ENCODE measurements around the gene L3MBTL4. TPM values are rescaled to one million over a fixed set of nuclear protein-coding genes. Genes with fewer than 3 reads are reported as not detected.

L3MBTL4 gene
- total and polyA plus RNA-seq, 10 of the 15 experiments (the other 5 are each of a cell fraction or from before 2014, with no cell fraction given) = 1.3 to 8.7 (median 3.8) TPM

DNA sequence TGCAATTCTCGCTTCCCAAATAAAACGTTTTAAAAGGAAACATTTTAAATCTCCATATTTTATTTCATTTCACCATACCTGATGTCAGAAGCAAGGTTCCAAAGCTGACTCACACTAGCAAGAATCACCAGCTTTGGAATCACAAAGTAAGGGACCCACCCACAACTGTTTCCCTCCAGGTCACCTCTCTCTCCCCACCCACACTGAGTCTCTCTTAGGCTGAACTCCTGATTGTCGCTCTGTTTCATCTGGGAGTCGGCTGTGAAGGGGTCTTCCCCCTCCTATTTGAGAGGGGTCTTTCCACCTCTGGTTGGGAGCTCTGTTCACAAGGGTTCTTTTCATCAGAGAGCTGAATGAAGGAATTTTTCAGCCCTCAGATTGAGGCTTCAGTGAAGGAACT lies 128.1 kb downstream of the L3MBTL4 start:
- CTCF ChIA-PET = no interaction called here
- no peak overlapping the region for H3K4me3 ChIP-seq
- 61% methylated on average over 4 of the region's 4 CpGs for WGBS (ENCODE audit: insufficient coverage, insufficient replicate concordance, low lambda C conversion rate, missing lambda C conversion rate)
- intact Hi-C loops (cut with micrococcal nuclease; ENCODE audit: unreplicated experiment) = no loop called here
- RAD21 ChIA-PET (ENCODE audit: unreplicated experiment) = no interaction called here
- H3K36me3 ChIP-seq (ENCODE audit: control insufficient read depth in 2 of 2, insufficient read depth in 2 of 2, low read length in 1 of 2) = no peaks in the 10 kb centered on the region
- POLR2A ChIA-PET = no interaction called here
- H2AFZ ChIP-seq (ENCODE audit: control insufficient read depth, low read depth, low read length) = no peak overlapping the region
- DNase-seq (ENCODE audit: low read depth, low spot score) (no peak), FAIRE-seq (no peak), ATAC-seq (no peak)
- no peak overlapping the region for H3K27ac ChIP-seq (ENCODE audit: control insufficient read depth, insufficient read depth)
- no peaks in the 10 kb centered on the region for H3K9me3 ChIP-seq (replicated peaks; ENCODE audit: control insufficient read depth, insufficient read depth, low read length)
- no peak overlapping the region for H3K4me2 ChIP-seq (ENCODE audit: control insufficient read depth, insufficient read depth)
- TF ChIP-seq STAT3 (IDR thresholded peaks at IDR 0.05; ENCODE audit: low read depth, low read length) (no peak), MAX (IDR thresholded peaks at IDR 0.05; ENCODE audit: low read depth, low read length) (no peak), MXI1 (IDR thresholded peaks at IDR 0.05; ENCODE audit: low read depth, low read length) (no peak), CHD1 (IDR thresholded peaks at IDR 0.05; ENCODE audit: low read depth, low read length) (no peak), NR2C1 (IDR thresholded peaks at IDR 0.05) (no peak), STAT1 (conservative IDR thresholded peaks at IDR 0.05) (no peak), YBX1 (IDR thresholded peaks at IDR 0.05) (no peak), BHLHE40 (IDR thresholded peaks at IDR 0.05; ENCODE audit: borderline replicate concordance in 1 of 2, low read depth in 2 of 2, low read length in 1 of 2) (no peak), IRF5 (IDR thresholded peaks at IDR 0.05; ENCODE audit: borderline replicate concordance) (no peak), SRF (IDR thresholded peaks at IDR 0.05; ENCODE audit: low read depth in 2 of 2, low read length in 2 of 2) (no peak), E4F1 (IDR thresholded peaks at IDR 0.05; ENCODE audit: borderline replicate concordance, partially characterized antibody) (no peak)
- TF ChIP-seq, protein P1, sequence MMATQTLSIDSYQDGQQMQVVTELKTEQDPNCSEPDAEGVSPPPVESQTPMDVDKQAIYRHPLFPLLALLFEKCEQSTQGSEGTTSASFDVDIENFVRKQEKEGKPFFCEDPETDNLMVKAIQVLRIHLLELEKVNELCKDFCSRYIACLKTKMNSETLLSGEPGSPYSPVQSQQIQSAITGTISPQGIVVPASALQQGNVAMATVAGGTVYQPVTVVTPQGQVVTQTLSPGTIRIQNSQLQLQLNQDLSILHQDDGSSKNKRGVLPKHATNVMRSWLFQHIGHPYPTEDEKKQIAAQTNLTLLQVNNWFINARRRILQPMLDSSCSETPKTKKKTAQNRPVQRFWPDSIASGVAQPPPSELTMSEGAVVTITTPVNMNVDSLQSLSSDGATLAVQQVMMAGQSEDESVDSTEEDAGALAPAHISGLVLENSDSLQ (IDR thresholded peaks at IDR 0.05) = no peak
- TF ChIP-seq, protein P2, sequence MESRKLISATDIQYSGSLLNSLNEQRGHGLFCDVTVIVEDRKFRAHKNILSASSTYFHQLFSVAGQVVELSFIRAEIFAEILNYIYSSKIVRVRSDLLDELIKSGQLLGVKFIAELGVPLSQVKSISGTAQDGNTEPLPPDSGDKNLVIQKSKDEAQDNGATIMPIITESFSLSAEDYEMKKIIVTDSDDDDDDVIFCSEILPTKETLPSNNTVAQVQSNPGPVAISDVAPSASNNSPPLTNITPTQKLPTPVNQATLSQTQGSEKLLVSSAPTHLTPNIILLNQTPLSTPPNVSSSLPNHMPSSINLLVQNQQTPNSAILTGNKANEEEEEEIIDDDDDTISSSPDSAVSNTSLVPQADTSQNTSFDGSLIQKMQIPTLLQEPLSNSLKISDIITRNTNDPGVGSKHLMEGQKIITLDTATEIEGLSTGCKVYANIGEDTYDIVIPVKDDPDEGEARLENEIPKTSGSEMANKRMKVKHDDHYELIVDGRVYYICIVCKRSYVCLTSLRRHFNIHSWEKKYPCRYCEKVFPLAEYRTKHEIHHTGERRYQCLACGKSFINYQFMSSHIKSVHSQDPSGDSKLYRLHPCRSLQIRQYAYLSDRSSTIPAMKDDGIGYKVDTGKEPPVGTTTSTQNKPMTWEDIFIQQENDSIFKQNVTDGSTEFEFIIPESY (IDR thresholded peaks at IDR 0.05) = no peak
- TF ChIP-seq, protein P3, sequence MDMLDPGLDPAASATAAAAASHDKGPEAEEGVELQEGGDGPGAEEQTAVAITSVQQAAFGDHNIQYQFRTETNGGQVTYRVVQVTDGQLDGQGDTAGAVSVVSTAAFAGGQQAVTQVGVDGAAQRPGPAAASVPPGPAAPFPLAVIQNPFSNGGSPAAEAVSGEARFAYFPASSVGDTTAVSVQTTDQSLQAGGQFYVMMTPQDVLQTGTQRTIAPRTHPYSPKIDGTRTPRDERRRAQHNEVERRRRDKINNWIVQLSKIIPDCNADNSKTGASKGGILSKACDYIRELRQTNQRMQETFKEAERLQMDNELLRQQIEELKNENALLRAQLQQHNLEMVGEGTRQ (IDR thresholded peaks at IDR 0.05; ENCODE audit: borderline replicate concordance, low read depth, low read length) = no peak
- SMC1A ChIA-PET (ENCODE audit: uncharacterized antibody, unreplicated experiment) = no interaction called here
- no peaks in the 10 kb centered on the region for H3K4me1 ChIP-seq (ENCODE audit: control insufficient read depth, insufficient read depth, low read length)
- H3K9ac ChIP-seq (ENCODE audit: control insufficient read depth, insufficient read depth, low read length) = no peak overlapping the region
- no peaks in the 10 kb centered on the region for H3K27me3 ChIP-seq (replicated peaks in 1 of 2; ENCODE audit: control insufficient read depth in 2 of 2, insufficient read depth in 2 of 2, low read length in 1 of 2)
- no TSS peak for BruUV-seq (replicated peaks)
- H3K79me2 ChIP-seq (ENCODE audit: control insufficient read depth, insufficient read depth, low read length) = no peaks in the 10 kb centered on the region
- H4K20me1 ChIP-seq (ENCODE audit: control insufficient read depth, insufficient read depth) = no peaks in the 10 kb centered on the region
- in situ Hi-C loops (cut with MboI) = no loop called here
